ENCODE measurements around the gene FGF7. TPM values are rescaled to one million over a fixed set of nuclear protein-coding genes. Genes with fewer than 3 reads are reported as not detected.

Gene FGF7
- total and polyA plus RNA-seq, 2 of the 8 experiments (the other 6 are each of a cell fraction or from before 2014, with no cell fraction given) = not detected

- no peaks in the 10 kb centered on the region for H3K27me3 ChIP-seq (replicated peaks in 1 of 4; ENCODE audit: control insufficient read depth in 3 of 4, extremely low read depth in 1 of 4, insufficient read depth in 3 of 4, low read length in 3 of 4)
- no peak for FAIRE-seq
- TF ChIP-seq, protein P1, sequence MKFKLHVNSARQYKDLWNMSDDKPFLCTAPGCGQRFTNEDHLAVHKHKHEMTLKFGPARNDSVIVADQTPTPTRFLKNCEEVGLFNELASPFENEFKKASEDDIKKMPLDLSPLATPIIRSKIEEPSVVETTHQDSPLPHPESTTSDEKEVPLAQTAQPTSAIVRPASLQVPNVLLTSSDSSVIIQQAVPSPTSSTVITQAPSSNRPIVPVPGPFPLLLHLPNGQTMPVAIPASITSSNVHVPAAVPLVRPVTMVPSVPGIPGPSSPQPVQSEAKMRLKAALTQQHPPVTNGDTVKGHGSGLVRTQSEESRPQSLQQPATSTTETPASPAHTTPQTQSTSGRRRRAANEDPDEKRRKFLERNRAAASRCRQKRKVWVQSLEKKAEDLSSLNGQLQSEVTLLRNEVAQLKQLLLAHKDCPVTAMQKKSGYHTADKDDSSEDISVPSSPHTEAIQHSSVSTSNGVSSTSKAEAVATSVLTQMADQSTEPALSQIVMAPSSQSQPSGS (IDR thresholded peaks at IDR 0.05; ENCODE audit: low read length) = no peak
- TF ChIP-seq SUZ12 (IDR thresholded peaks at IDR 0.05; ENCODE audit: low read length) = no peak
- no peak for TF ChIP-seq TCF12 (IDR thresholded peaks at IDR 0.05; ENCODE audit: low read depth, low read length)
- no peak for TF ChIP-seq CBX8 (IDR thresholded peaks at IDR 0.05; ENCODE audit: borderline replicate concordance, low read depth, low read length)
- TF ChIP-seq POLR2AphosphoS5 (IDR thresholded peaks at IDR 0.05; ENCODE audit: low read depth, low read length) = no peak
- no peaks in the 10 kb centered on the region for H3K4me1 ChIP-seq (replicated peaks in 1 of 4; ENCODE audit: control insufficient read depth in 3 of 4, insufficient read depth in 4 of 4, low read length in 3 of 4)
- ChIA-PET POLR2A (ENCODE audit: partially characterized antibody) (no interaction called here), CTCF (ENCODE audit: partially characterized antibody) (interaction anchor here (1.0 to 1.5 kb wide), 4 partner anchors 17 to 171 kb away, joined by 3 to 6 read pairs (median 4); no protein-coding TSS in a partner anchor)
- no peak overlapping the region for H4K8ac ChIP-seq (ENCODE audit: extremely low read depth, insufficient read depth, low read length)
- H2BK20ac ChIP-seq (ENCODE audit: low read length) = no peak overlapping the region
- no peak overlapping the region for H2BK12ac ChIP-seq (ENCODE audit: low read depth, low read length)
- H3K23me2 ChIP-seq (ENCODE audit: low read depth, low read length) = no peaks in the 10 kb centered on the region
- H2BK5ac ChIP-seq (ENCODE audit: low read depth, low read length) = 0 out of 2 replicates have a peak overlapping the region, but pooled peaks have one; percentile 24
- no peak overlapping the region for H2BK120ac ChIP-seq (replicated peaks; ENCODE audit: low read depth, low read length)
- H2AFZ ChIP-seq (ENCODE audit: low read length) = peak overlapping the region; percentile 39
- no peak overlapping the region for H3K56ac ChIP-seq (replicated peaks; ENCODE audit: insufficient read length, low read depth, low read length)
- H3K9ac ChIP-seq (replicated peaks in 1 of 4; ENCODE audit: extremely low read depth in 1 of 4, low read depth in 3 of 4, low read length in 3 of 4) = no peak overlapping the region
- H2AK5ac ChIP-seq (ENCODE audit: low read depth, low read length) = no peak overlapping the region
- no peak overlapping the region for H3K4ac ChIP-seq (replicated peaks; ENCODE audit: insufficient read length, low read depth, low read length)
- no peaks in the 10 kb centered on the region for H3K9me3 ChIP-seq (ENCODE audit: insufficient read depth in 2 of 2, low read depth in 1 of 2, low read length in 1 of 2)
- 92% methylated on average over 10 of the region's 17 CpGs; no CpG with 5 or more reads in 1 of the 2 experiments for WGBS, 2 experiments (ENCODE audit: extremely low coverage in 1 of 2, insufficient coverage in 1 of 2, insufficient read length in 1 of 2, insufficient replicate concordance in 2 of 2, low coverage in 1 of 2, low lambda C conversion rate in 2 of 2, missing lambda C conversion rate in 1 of 2)
- no peaks in the 10 kb centered on the region for H4K20me1 ChIP-seq (replicated peaks in 1 of 2; ENCODE audit: control insufficient read depth in 1 of 2, insufficient read depth in 2 of 2, low read length in 2 of 2)
- no peak overlapping the region for H4K5ac ChIP-seq (ENCODE audit: insufficient read length, low read depth, low read length)
- no peak overlapping the region for H3K14ac ChIP-seq (ENCODE audit: insufficient read length)
- no peak overlapping the region for H3K18ac ChIP-seq (ENCODE audit: extremely low read depth, low read length)
- H3K4me3 ChIP-seq (ENCODE audit: extremely low read depth in 1 of 4, insufficient read depth in 2 of 4, low read depth in 3 of 4, low read length in 4 of 4) = no peak overlapping the region
- H3K36me3 ChIP-seq (ENCODE audit: control insufficient read depth in 2 of 4, insufficient read depth in 4 of 4, low read length in 3 of 4) = no peaks in the 10 kb centered on the region
- H3K23ac ChIP-seq (ENCODE audit: insufficient read length) = no peak overlapping the region
- no peaks in the 10 kb centered on the region for H3K79me1 ChIP-seq (ENCODE audit: low read depth, low read length)
- no peak overlapping the region for H3K27ac ChIP-seq (ENCODE audit: low read depth, low read length)
- H3K4me2 ChIP-seq (ENCODE audit: insufficient read depth in 1 of 2, low read depth in 2 of 2, low read length in 2 of 2) = no peak overlapping the region
- no peaks in the 10 kb centered on the region for H3K79me2 ChIP-seq (ENCODE audit: control insufficient read depth in 1 of 2, insufficient read depth in 2 of 2, low read length in 2 of 2)
- no peak for DNase-seq (ENCODE audit: low read depth in 1 of 2, low spot score in 2 of 2)
- H4K91ac ChIP-seq (replicated peaks; ENCODE audit: insufficient read length, low read length) = no peak overlapping the region
- H2BK15ac ChIP-seq (ENCODE audit: low read length) = no peak overlapping the region
Measured at GRCh38 chr15:49406352-49407118, 16.5 kb upstream of the FGF7 start.

All from H1 (cell line).